HG03378 (cell line): ENCODE measurements around the gene HSPA2.
"Not testable (repeated sequence)": the region's sequence is repeated elsewhere in the genome, so short reads cannot be mapped to it uniquely, and the experiment has no call there.

Experiments used
- ATAC-seq: cut with Tn5 transposase; IDR thresholded peaks from one replicate; pipeline ENCODE4 v1.9.1; 2021; ENCODE audit warnings: mild to moderate bottlenecking, moderate library complexity; ENCODE audit not compliant: unreplicated experiment

HSPA2 gene

DNA sequence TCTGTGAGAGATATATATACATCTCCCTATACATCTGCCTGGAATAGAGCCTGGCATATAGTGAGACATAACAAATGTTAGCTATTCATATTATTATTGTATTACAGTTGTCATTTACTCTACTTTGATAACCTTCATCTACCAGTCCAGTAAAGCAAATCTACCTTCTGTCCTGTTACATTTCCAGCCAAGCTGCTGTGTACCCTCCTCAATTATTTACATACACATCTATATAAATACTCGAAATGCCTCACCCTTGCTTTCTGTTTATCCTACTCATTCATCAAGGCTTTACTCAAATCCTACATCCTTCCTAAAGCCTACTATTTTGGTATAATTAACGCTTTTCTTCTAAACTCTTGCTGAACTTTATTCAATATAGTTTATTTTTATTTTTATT, 27.3 kb upstream of the HSPA2 start:
- ATAC-seq: no peak

DNA sequence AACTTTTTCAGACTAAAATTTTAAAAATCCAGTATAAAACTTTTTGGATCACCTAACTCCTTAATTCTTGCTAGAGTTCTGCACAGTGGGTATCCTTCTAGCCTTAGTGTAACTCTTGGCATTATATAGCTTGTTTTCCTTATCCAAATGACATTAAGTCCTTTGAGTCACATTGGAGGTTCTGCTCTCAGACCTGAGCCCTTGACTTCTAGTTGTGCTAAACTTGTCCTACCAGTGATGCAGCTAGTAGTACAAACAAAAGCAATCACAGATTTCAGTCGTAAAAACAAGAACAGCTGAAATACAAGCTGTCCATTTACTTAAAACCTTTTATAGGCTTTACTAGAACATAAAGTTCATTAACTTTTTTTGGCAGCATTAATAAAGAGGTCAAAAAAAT, 25.5 kb upstream of the HSPA2 start:
- no peak for ATAC-seq

DNA sequence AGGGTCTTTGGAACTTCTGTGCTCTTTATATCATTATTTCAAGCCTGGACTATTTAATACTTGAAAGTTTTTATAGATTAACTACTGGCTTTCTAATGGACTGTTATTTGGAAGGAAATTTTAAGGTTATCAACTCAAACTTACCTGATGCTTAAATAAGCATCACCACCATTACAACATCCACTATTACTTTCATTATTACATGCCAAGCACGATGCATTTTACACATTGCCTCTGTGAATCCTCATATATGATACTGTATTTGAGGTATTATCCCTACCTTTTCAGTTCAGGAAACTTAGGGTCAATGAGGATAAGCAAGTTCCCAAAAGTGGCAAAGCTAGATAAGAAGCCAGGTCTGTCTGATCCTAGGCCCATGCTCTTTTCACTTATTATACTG, 23.6 kb upstream of the HSPA2 start:
- ATAC-seq: no peak

DNA sequence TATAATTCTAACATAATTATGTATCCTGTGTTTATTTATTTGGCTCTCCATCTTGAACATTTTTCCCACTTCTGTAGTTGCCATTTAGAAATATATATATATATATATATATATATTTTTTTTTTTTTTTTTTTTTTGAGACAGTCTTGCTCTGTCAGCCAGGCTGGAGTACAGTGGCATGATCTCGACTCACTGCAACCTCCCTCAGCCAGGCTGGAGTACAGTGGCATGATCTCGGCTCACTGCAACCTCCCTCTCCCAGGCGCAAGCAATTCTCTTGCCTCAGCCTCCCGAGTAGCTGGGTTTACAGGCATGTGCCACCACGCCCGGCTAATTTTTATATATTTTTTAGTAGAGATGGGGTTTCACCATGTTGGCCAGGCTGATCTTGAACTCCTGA, 22.9 kb upstream of the HSPA2 start:
- not testable (repeated sequence) for ATAC-seq

DNA sequence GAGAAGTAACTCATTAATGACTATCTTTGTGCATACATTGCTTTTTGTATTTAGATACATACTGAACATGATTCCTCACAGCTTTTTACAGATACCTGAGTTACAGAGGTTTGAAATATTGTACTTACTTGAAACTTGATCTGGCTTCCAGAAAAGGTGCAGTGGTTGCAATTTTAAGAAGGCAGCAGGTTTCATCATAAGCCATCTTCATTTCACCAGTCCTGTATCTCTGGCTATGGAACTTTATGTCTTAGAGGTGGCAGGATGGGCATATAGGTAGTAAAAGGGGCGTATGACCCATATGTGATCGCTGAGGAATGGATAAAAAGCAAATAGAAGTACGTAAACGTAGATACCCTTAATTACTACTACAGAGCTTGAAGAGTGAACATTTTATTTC, 22.3 kb upstream of the HSPA2 start:
- ATAC-seq: no peak

DNA sequence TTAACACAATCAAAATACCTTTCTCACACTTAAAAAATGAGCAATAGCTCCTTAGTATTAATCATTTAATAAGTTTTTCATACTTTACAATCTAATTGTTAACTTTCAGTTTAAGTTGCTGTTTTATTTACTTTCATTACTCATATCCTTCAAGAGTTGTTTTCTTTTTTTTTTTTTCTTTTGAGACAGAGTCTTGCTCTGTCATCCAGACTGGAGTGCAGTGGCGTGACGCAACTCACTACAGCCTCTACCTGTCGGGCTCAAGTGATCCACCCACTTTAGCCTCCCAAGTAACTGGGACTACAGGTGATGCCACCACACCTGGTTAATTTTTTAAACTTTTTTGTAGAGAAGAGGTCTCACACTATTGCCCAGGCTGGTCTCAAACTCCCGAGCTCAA, 19.8 kb upstream of the HSPA2 start:
- no peak for ATAC-seq

DNA sequence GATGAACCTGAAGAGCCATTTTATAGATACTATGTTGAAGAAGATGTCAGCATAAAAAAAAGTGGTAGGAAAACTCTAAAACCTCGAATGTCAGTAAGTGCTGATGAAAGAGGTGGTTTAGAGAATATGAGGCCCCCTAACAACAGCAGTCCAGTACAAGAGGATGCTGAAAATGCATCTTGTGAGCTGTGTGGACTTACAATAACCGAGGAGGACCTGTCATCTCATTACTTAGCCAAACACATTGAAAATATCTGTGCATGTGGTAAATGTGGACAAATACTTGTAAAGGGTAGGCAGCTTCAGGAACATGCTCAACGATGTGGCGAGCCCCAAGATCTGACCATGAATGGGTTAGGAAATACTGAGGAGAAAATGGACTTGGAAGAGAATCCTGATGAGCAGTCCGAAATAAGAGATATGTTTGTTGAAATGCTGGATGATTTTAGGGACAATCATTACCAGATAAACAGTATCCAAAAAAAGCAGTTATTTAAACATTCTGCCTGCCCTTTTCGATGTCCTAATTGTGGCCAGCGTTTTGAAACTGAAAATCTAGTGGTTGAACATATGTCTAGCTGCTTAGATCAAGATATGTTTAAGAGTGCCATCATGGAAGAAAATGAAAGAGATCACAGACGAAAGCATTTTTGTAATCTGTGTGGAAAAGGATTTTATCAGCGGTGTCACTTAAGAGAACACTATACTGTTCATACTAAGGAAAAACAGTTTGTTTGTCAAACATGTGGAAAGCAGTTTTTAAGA, 17.8 kb upstream of the HSPA2 start:
- no peak for ATAC-seq

DNA sequence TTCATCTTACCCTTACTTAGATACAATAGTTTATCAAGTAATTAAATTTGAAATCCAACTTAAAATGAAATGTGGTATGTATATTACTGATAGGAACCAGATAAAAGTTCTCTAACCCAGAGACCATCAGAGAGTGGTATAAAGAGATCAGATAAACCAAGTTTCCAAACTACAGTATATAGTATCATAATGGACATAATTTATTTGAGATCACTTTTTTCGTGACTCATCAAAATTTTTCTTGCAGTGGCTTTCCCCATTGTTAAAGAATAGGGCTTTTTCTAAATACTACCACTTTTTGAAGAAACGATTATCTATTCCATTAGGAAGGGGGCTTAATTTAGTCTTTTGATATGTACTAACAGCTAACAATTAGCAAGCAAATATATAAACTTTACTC, 15.2 kb upstream of the HSPA2 start:
- ATAC-seq: no peak

DNA sequence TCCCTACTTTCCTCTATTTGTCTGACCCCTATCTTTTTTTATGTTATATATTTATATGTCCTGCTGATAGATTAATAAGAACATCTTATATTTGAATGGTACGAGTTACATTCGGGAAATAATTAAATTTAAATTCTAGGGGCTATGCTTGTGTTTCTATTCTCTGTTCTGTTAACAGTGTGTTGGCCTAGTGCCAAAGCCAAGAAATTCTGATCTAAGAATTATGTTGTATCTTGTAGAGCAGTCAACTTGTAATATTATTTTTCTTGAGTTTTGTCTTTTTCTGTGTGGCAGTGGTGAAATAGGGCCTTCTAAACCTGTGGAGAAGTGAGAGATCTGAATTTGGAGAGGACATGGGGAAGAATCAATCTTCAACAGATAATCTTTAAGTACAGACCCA, 9.0 kb upstream of the HSPA2 start:
- ATAC-seq: no peak

DNA sequence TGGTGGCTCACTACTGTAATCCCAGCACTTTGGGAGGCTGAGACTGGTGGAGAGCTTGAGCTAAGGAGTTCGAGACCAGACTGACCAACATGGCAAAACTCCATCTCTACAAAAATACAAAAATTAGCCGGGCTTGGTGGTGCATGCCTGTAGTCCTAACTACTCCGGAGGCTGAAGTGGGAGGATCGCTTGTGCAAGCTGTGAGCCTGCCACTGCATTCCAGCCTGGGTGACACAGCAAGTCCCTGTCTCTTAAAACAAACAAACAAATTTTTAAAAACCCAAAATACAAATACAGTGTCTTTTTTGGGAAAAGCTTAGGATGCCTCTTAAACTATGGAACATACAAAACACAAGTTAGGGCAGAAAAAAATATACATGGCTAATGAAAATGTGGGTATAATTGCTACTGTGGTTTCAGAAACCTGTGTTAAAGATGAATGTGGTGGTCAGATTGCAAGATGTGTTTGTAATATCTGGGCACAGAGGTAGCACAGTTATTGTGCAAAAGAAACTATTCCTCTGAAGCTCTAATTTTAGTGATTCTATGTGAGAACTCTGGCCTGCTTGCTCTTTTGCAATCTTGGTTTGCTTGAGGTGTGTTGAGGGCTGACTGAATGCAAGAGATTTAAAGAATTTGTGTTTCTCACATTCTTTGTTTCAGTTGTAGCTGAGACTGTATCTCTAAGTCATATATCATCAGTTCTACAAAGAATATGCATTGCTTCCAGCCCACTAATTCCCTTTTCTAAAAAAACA, 3.9 kb upstream of the HSPA2 start:
- no peak for ATAC-seq

DNA sequence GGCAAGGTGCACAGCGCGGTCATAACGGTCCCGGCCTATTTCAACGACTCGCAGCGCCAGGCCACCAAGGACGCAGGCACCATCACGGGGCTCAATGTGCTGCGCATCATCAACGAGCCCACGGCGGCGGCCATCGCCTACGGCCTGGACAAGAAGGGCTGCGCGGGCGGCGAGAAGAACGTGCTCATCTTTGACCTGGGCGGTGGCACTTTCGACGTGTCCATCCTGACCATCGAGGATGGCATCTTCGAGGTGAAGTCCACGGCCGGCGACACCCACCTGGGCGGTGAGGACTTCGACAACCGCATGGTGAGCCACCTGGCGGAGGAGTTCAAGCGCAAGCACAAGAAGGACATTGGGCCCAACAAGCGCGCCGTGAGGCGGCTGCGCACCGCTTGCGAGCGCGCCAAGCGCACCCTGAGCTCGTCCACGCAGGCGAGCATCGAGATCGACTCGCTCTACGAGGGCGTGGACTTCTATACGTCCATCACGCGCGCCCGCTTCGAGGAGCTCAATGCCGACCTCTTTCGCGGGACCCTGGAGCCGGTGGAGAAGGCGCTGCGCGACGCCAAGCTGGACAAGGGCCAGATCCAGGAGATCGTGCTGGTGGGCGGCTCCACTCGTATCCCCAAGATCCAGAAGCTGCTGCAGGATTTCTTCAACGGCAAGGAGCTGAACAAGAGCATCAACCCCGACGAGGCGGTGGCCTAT, 875 bp downstream of the HSPA2 start:
- no peak for ATAC-seq

DNA sequence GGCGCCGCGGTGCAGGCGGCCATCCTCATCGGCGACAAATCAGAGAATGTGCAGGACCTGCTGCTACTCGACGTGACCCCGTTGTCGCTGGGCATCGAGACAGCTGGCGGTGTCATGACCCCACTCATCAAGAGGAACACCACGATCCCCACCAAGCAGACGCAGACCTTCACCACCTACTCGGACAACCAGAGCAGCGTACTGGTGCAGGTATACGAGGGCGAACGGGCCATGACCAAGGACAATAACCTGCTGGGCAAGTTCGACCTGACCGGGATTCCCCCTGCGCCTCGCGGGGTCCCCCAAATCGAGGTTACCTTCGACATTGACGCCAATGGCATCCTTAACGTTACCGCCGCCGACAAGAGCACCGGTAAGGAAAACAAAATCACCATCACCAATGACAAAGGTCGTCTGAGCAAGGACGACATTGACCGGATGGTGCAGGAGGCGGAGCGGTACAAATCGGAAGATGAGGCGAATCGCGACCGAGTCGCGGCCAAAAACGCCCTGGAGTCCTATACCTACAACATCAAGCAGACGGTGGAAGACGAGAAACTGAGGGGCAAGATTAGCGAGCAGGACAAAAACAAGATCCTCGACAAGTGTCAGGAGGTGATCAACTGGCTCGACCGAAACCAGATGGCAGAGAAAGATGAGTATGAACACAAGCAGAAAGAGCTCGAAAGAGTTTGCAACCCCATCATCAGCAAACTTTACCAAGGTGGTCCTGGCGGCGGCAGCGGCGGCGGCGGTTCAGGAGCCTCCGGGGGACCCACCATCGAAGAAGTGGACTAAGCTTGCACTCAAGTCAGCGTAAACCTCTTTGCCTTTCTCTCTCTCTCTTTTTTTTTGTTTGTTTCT, 1.7 kb downstream of the HSPA2 start:
- ATAC-seq: no peak

DNA sequence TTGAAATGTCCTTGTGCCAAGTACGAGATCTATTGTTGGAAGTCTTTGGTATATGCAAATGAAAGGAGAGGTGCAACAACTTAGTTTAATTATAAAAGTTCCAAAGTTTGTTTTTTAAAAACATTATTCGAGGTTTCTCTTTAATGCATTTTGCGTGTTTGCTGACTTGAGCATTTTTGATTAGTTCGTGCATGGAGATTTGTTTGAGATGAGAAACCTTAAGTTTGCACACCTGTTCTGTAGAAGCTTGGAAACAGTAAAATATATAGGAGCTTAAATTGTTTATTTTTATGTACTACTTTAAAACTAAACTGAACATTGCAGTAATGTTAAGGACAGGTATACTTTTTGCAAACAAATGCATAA, 2.3 kb downstream of the HSPA2 start:
- ATAC-seq: no peak

DNA sequence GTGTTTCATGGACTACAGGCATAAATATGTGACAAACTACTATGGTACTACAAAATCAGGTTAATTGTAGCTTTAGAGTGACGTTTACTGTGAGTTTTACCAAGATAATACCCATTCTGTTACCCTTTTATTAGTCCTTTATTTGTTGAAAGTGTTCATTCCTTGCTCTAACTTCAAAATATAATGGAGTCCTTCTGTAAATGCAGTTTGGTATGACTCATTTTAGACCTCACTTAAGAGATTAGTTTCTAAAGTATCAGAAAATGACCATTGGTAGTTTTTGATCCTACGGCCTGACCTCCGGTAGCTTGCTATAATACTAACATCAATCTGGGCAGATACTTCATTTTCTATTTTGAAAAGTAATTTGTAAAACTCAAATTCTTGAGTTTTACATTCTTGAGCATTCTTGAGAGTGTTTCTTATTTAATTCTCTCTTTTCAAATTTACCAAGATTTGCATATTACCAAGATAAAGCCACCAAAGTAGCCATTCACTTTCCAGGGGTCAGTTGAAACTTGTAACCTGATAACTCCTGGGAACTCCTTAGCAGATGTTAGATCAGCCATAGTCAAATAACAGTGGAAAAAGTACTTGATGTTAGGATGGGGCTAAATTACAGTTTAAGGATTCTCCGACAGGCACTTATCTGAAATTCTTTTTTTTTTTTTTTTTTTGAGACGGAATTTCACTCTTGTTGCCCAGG, 4.2 kb downstream of the HSPA2 start:
- ATAC-seq: no peak

DNA sequence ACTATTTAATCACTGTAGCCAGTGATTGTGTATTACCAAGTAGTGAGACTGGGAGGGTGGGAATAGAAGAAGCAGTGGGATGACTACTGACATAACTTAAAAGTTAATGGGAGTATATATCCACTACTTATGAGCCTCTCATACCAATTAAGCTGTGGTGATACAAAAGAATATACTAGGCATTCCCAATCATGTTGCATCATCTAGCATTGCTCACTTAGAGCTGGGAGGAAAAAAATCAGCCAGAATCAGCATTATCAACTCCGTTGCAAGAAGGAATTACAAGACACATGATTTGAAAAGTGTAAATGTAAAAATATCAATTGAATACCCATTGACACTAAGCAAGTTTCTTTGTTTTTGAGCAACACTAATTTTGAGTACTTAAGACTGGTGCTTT, 8.5 kb downstream of the HSPA2 start:
- no peak for ATAC-seq

DNA sequence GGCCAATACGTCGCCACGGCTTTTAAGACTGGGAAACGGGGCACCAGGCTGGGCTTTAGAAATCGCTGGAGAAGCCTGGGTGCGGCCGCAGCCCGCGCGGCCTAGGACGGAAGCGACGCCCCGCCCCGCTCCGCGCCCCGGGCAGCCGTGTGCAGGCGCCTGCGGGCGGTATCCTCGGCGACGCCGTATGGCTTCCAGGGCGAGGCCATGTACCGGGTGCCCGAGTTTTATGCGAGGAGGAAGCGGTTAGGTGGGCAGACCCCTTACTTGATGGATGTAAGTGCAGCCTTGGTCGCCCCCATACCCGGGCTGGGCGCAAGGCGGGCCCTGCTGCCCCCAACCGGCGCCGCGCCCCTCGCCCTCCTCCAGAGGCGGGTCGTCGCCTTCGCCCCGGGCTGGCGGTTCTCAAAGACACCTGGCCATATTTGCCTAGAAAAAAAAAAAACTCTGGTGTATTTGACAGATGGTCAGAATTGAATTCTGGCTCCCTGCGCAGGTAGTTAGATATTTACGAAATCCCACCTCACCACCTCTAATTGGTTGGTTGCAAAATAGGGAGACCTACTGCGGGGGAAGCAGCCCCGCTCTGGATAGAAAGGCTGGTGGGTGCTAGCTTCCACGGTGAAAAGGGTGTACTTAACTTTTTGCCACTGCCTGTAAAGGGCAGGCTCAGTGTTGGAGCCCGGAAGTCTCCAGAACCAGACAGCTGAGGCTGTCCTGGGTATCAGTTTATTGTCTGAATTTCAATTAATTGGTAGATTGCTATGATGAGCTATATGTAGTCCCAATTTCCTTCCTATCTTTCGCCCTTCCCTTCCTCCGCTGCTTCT, 9.5 kb downstream of the HSPA2 start, which contains the start of gene PPP1R36:
Gene PPP1R36 (plus strand): TSS at position 171 of the 830 bp plus-strand sequence. CDS start 37 bp downstream, at position 208.
- ATAC-seq: no peak

DNA sequence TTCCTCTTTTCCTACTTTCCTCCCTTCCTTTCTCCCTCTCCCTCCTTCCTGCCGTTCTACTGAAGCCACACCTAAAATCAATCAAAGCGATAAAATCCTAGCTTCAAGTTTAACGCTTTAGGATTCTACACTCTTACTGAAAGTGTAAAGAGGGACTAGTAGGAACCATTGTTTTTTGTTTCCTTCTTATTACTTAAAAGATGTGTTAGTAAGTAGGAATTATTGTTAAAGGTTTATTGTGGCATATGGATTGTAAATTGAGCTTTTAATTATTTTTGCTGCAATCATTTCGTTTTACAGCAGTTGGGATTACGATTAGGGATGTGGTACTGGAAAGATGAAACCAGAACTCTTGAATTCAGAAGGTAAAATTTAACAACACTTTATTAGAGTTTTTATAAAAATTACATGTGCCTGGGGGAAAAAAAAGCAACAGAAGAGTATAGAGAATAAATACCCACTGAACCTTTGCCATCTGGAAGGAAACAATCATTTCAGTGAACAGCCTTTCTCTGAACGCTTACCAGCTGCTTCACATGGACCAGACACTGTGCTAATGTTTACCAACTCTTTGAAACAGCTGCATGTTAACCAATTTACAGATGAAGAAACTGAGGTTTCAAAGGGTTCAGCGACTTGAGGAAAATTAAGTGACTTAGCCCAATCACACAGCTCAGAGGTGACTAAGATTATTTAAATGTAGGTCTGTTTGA, 10.2 kb downstream of the HSPA2 start:
- no peak for ATAC-seq

DNA sequence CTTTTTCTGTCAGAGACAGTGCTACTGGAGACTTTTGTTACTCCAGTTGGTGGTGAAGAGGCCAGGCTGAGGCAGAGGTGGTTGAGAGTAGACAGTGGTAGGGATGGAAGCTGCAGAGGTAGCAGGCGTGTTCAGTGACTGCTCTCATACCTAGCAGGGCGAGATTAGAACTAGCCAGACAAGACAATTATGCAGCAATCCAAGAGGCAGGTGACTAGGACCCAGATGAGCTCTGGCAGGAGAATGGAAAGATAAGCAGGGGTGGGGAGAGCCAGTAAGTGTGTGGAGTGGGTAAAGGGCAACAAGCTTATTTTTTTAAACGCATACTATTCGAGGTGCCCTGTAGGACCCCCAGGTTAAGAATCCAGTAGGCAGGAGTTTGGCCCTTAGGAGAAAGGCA, 14.0 kb downstream of the HSPA2 start:
- no peak for ATAC-seq

DNA sequence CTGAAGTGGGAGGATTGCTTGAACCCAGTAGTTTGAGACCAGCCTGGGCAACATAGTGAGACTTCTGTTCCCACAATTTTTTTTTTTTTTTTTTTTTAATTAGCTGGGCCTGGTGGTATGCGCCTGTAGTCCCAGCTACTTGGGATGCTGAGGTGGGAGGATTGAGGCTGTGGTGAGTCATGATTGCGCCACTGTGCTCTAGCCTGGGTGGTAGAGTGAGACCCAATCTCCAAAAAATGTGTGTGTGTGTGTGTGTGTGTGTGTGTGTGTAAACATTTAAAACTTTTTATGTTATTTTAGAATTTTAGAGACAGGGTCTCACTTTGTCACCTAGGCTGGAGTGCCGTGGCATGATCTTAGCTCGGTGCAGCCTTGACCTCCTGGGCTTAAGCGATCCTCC, 16.0 kb downstream of the HSPA2 start:
- ATAC-seq: no peak
